ENCODE data around the gene USP28.

DNA sequence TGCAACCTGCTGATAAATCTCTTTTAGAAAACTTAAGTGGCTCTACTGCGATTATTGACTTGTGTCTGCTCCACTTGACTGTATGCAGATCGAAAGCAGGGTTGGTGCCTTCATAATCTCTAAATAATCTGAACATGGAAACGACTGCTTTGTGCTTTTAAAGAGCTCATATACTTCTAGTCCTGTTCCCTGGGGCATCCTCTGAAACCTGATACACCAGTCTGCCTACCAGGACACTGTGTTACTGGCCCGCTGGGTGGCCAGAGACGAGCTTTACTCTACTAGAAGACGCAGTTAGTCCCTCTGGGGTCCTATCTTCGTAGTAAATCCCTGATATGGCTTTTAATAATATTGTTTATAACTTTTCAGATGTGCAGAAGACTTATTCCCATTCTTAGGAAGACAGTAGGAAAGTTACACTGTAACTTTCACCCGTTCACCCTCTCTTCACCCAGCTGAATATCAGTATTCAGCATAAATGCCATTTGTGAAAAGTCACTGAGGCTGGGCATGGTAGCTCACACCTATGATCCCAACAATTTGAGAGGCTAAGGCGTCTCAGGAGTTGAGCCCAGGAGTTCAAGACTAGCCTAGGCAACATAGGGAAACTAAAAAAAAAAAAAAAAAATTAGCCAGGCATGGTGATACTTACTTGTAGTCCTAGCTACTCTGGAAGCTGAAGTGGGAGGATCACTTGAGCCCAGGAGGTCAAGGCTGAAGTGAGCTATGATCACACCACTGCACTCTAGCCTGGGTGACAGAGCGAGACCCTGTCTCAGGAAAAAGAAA is 20.2 kb upstream of the USP28 start:
- TF ChIP-seq CTCF (IDR thresholded peaks at IDR 0.05; ENCODE audit: low read length): no peak
- no peak for TF ChIP-seq EZH2 (optimal IDR thresholded peaks at IDR 0.05; ENCODE audit: low read depth, low read length)
